ENCODE results near the gene TFAM.
A peak's percentile ranks its signal among the peaks of the same experiment; 100 is the strongest.
"Not testable (repeated sequence)": the region's sequence is repeated elsewhere in the genome, so short reads cannot be mapped to it uniquely, and the experiment has no call there.

TFAM gene

DNA sequence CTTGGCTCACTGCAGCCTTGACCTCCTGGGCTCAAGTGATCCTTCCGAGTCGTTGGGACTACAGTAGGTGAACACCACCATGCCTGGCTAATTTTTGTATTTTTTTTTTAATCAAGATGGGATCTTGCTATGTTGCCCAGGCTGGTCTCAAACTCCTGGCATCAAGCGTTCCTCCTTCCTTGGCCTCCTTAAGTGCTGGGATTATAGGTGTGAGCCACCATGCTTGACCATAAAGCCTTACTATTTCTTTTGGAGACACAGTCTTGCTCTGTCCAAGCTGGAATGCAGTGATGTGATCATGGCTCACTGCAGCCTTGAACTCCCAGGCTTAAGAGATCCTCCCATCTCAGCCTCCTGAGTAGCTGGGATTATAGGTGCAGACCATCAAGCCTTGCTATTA lies 12.6 kb downstream of the TFAM start:
- H3K9me3 Mint-ChIP-seq (ENCODE audit: low read depth), result no peaks in the 10 kb centered on the region
- peaks cover 25% of the 10 kb centered on the region for H3K36me3 Mint-ChIP-seq
- H3K27ac Mint-ChIP-seq, result no peak overlapping the region

DNA sequence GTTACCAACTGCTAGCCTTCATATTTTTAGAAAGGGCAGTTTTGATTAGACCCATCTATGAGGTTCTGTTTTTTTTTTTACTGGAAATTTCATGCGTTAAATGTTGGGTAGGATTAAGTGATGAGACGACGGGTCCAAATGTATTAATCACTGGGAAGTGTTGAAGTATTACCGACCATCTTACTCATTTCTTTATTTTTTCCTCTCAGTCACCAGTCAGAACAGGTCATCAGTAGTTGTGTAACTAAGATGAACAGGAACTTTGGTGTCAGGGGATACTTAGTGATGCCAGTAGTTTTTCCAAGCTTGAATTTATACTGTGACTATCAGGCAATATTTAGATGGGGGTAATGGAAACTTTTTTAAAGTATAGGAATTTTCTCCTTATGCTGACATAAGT lies 14.2 kb downstream of the TFAM start:
- Mint-ChIP-seq H3K27me3 (no peaks in the 10 kb centered on the region), H3K36me3 (peaks cover 24% of the 10 kb centered on the region), H3K27ac (no peak overlapping the region), H3K4me1 (ENCODE audit: low read depth) (peaks cover 2% of the 10 kb centered on the region), H3K4me3 (no peak overlapping the region), H3K9me3 (ENCODE audit: low read depth) (no peaks in the 10 kb centered on the region)

More for the DNA sequence above, 12.6 kb downstream of the TFAM start:
- Mint-ChIP-seq H3K4me1 (ENCODE audit: low read depth) (peaks cover 2% of the 10 kb centered on the region), H3K27me3 (no peaks in the 10 kb centered on the region), H3K4me3 (no peak overlapping the region)

DNA sequence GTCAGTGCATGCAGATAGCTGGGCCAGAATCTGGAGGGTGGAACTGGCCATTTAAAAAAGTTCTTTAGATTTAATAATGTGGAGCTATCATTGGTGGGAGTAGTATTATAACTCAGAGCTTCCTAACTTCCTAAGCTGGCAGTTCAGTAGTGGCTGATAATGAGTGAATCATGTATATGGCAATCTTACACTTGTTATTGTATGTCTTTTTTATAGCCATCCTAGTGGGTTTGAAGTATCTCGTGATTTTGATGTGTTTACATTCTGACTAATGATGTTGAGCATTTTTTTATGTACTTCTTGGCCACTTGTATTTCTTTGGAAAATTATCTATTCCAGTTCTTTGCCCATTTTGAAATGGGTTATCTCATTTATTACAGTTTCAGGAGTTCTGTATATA lies 15.4 kb downstream of the TFAM start:
- Mint-ChIP-seq H3K27ac (no peak overlapping the region), H3K4me1 (ENCODE audit: low read depth) (no peaks in the 10 kb centered on the region), H3K9me3 (ENCODE audit: low read depth) (no peaks in the 10 kb centered on the region), H3K27me3 (no peaks in the 10 kb centered on the region), H3K36me3 (peaks cover 20% of the 10 kb centered on the region), H3K4me3 (no peak overlapping the region)

DNA sequence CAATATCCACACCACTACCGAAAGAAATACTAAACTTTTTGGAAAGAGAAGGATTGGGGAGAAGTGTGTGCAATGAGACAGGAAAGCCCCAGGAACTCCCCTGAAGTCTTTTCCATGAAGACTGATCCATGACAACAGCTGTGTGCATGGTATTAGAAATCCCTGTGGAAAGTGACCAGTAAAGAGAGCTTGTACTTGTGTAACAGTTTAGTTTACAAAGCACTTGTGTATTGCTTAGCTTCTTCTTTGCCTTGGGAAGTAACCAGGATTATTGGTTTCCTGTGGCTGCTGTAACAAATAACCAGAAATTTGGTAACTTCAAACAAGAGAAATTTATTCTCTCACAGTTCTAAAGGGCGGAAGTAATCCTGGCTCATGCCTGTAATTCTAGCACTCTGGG lies 18.8 kb downstream of the TFAM start:
- Mint-ChIP-seq H3K4me3 (no peak overlapping the region), H3K27ac (no peak overlapping the region)

DNA sequence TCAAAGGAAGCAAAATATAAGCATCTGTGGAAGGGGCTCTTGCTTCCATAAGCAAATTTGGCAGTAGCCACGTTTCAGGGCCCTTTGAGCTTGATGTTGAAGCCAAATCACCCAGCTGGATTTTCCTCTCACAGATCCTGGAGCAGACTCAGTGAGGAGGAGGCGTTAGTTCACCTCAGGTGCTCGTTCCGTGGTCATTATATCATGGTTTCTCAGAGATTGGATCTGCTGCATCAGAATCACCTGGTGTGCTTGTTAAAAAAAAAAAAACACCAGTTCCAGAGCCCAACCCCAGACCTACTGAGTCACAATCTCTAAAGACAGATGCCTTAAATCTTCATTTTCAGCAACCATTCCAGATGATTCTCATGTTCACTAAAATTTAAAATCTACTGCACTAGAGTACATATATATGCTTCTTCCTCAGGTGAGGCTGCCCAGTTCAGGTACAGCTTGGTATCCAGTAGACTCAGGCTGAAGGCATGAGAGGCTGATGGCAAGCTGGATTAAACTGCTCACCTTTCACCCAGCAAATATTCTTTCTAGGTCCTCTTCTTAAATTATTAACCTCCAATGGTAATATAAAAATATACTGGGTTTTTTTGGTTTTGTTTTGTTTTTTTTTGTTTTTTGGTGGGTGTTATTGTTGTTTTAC lies 24.9 kb downstream of the TFAM start:
- Mint-ChIP-seq H3K9me3 (ENCODE audit: low read depth) (no peaks in the 10 kb centered on the region), H3K27ac (no peak overlapping the region), H3K27me3 (no peaks in the 10 kb centered on the region), H3K4me3 (no peak overlapping the region), H3K36me3 (no peaks in the 10 kb centered on the region), H3K4me1 (ENCODE audit: low read depth) (no peaks in the 10 kb centered on the region)

More for the DNA sequence above, 18.8 kb downstream of the TFAM start:
- Mint-ChIP-seq H3K4me1 (ENCODE audit: low read depth) (no peaks in the 10 kb centered on the region), H3K27me3 (no peaks in the 10 kb centered on the region), H3K36me3 (peaks cover 11% of the 10 kb centered on the region), H3K9me3 (ENCODE audit: low read depth) (no peaks in the 10 kb centered on the region)

DNA sequence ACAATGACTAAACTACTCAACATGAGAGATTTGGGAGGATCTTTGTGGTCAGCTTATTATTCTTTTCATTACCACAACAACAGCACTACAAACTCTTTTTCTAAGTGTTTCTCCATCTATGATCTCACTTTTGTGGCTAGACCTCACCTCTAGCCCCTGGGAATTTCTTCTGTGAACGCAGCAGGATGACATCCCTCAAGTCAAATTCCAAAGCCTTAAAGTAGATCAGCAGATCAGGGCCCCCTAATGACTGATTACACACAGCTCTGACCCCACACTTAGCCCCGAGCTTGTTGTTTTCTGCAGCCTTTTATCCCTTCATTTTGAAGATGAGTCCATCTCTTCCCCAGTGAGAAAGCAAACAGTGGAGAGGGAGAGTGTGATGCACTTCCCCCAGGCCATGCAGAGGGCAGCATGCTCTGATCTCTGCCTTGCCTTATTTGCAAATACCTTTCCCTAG lies 27.3 kb downstream of the TFAM start:
- no peaks in the 10 kb centered on the region for H3K4me1 Mint-ChIP-seq (ENCODE audit: low read depth)
- no peak overlapping the region for H3K27ac Mint-ChIP-seq
- no peaks in the 10 kb centered on the region for H3K36me3 Mint-ChIP-seq
- peaks cover 8% of the 10 kb centered on the region for H3K27me3 Mint-ChIP-seq
- no peak overlapping the region for H3K4me3 Mint-ChIP-seq
- no peaks in the 10 kb centered on the region for H3K9me3 Mint-ChIP-seq (ENCODE audit: low read depth)

DNA sequence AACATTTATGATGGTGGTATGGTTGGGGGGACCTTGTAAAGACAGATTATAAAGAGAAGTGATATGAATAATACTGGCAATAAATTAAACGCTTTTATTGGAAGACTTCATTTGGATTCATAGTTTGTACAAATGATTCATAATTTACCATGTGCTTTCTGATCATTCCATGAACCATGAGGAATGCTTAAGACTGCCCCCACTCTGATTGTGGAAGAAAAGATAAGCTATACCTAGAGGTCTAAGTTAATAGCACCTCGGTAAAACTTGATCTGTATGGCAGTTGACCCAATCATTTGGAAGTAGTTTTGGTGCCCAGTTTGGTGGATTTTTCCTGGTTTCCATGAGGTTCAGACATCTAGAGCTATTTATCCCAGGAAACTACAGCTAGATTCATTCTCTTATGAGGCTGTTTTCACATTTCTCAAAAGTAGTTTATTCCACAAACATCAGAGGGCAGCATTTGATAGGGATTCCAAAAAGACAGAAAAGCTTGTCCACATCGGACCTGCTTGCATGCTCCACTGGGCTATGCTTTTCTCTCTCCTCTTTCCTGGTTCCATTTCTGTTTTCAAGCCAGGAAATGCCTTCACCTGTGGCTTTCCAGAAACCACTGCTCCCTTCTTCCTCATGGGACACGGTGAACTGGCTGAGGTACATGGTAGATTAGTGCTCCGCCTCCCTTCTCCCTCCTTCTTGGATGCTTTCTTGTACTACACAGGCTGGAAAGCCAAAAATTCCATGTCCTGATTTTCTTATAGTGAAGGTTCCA lies 29.2 kb downstream of the TFAM start:
- no peaks in the 10 kb centered on the region for H3K4me1 Mint-ChIP-seq (ENCODE audit: low read depth)
- no peak overlapping the region for H3K27ac Mint-ChIP-seq
- no peaks in the 10 kb centered on the region for H3K36me3 Mint-ChIP-seq
- H3K4me3 Mint-ChIP-seq, result no peak overlapping the region
- H3K27me3 Mint-ChIP-seq, result peaks cover 8% of the 10 kb centered on the region
- no peaks in the 10 kb centered on the region for H3K9me3 Mint-ChIP-seq (ENCODE audit: low read depth)

DNA sequence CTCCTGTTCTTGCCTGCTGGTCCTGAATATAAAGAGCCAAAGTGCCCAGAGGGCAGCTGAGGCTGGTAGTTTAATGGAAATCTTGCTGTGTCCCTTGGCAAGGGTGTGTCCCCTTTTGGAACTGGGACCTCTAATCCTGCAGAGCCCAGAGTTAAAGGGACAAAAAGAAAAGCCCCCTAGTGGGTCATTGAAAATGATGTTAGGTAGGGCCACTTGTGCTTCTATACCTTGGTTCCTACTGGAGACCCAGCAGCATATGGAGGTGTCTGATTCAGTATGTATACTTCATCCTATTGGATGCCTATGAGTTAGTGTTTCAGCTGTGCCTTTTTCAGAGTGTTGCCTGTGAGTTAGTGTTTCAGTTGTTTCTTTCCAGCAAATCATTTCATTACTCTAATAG lies 30.5 kb downstream of the TFAM start:
- H3K4me1 Mint-ChIP-seq (ENCODE audit: low read depth), result no peaks in the 10 kb centered on the region

DNA sequence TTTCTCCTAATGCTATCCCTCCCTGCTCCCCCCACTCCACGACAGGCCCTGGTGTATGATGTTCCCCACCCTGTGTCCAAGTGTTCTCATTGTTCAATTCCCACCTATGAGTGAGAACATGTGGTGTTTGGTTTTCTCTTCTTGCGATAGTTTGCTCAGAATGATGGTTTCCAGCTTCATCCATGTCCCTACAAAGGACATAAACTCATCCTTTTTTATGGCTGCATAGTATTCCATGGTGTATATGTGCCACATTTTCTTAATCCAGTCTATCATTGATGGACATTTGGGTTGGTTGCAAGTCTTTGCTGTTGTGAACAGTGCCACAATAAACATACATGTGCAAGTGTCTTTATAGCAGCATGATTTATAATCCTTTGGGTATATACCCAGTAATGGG lies 32.7 kb downstream of the TFAM start:
- H3K4me3 Mint-ChIP-seq; H3K9me3 Mint-ChIP-seq (ENCODE audit: low read depth); H3K4me1 Mint-ChIP-seq (ENCODE audit: low read depth); H3K36me3 Mint-ChIP-seq; H3K27me3 Mint-ChIP-seq; H3K27ac Mint-ChIP-seq: not testable (repeated sequence)

More for the DNA sequence above, 30.5 kb downstream of the TFAM start:
- Mint-ChIP-seq H3K36me3 (no peaks in the 10 kb centered on the region), H3K27me3 (peaks cover 8% of the 10 kb centered on the region), H3K27ac (no peak overlapping the region), H3K4me3 (no peak overlapping the region), H3K9me3 (ENCODE audit: low read depth) (peaks cover 4% of the 10 kb centered on the region)

DNA sequence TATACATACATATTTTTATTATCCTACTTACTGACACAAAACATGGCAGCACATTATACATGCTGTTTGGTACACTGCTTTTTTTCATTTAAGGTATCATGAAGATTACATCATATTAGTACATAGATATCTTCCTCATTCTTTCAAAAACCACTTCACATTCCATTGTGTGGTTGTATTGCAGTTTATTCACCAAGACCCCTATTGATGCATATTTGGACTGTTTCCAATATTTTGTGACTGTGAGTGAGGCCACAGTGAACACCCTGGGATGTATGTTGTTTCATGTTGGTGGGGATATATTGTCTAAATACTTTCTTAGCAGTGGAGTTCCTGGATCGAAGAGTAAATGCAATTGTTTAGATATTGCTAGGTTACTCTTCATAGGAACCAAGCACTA lies 39.0 kb downstream of the TFAM start:
- no peaks in the 10 kb centered on the region for H3K4me1 Mint-ChIP-seq (ENCODE audit: low read depth)
- no peak overlapping the region for H3K27ac Mint-ChIP-seq
- H3K9me3 Mint-ChIP-seq (ENCODE audit: low read depth), result peaks cover 17% of the 10 kb centered on the region
- H3K36me3 Mint-ChIP-seq, result peaks cover 8% of the 10 kb centered on the region
- peaks cover 5% of the 10 kb centered on the region for H3K27me3 Mint-ChIP-seq
- no peak overlapping the region for H3K4me3 Mint-ChIP-seq

DNA sequence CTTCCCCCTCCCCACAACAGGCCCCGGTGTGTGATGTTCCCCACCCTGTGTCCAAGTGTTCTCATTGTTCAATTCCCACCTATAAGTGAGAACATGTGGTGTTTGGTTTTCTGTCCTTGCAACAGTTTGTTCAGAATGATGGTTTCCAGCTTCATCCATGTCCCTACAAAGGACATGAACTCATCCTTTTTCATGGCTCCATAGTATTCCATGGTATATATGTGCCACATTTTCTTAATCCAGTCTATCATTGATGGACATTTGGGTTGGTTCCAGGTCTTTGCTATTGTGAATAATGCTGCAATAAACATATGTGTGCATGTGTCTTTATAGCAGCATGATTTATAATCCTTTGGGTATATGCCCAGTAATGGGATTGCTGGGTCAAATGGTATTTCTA lies 43.2 kb downstream of the TFAM start:
- H3K4me1 Mint-ChIP-seq (ENCODE audit: low read depth); H3K36me3 Mint-ChIP-seq; H3K27ac Mint-ChIP-seq; H3K4me3 Mint-ChIP-seq: not testable (repeated sequence)
- Mint-ChIP-seq H3K9me3 (ENCODE audit: low read depth) (peaks cover 11% of the 10 kb centered on the region), H3K27me3 (peaks cover 11% of the 10 kb centered on the region)

DNA sequence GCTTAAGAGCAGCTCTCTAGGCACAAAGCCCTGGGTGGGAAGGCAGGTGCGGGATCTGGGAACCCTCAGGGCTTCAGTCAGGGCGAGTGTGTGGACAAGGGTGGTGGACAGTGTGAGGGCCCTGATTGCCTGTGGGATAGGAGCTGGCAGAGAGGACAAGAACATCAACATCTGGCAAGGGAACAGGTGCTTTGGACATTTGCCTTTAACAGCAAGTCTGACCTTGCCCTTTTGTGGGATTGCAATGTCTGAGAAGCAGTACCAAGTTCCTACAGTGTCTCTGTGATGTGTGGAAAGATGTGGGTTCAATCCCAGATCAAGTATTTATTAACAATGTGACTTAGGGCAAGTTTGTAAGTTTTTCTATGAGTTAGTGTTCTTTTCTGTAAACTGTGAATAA lies 46.7 kb downstream of the TFAM start:
- H3K4me1 Mint-ChIP-seq (ENCODE audit: low read depth), result peaks cover 19% of the 10 kb centered on the region
- no peaks in the 10 kb centered on the region for H3K36me3 Mint-ChIP-seq
- H3K4me3 Mint-ChIP-seq, result no peak overlapping the region
- H3K9me3 Mint-ChIP-seq (ENCODE audit: low read depth), result peaks cover 4% of the 10 kb centered on the region
- H3K27me3 Mint-ChIP-seq, result peaks cover 7% of the 10 kb centered on the region
- no peak overlapping the region for H3K27ac Mint-ChIP-seq

DNA sequence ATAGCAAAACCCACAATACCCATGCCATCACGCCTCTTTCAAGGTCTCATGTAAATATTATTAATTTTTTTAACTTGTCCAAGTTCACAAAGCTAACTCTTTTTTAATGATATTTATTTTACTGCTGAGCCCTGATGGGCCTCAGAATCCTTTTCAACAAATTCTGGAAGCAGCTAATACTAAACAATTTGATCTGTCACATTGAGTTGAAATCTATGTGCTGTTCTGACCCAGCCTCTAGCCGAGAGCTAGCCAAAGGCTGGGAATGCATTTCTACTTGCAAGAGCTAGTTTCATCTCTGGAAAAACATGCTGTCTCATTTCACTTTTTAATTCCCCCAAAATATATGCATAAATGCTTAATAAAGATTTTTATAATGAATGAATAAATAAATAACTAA lies 47.9 kb downstream of the TFAM start:
- H3K4me1 Mint-ChIP-seq (ENCODE audit: low read depth), result peaks cover 20% of the 10 kb centered on the region
- H3K36me3 Mint-ChIP-seq, result no peaks in the 10 kb centered on the region
- no peaks in the 10 kb centered on the region for H3K9me3 Mint-ChIP-seq (ENCODE audit: low read depth)
- H3K27me3 Mint-ChIP-seq, result peaks cover 7% of the 10 kb centered on the region
- no peak overlapping the region for H3K27ac Mint-ChIP-seq
- H3K4me3 Mint-ChIP-seq, result no peak overlapping the region

DNA sequence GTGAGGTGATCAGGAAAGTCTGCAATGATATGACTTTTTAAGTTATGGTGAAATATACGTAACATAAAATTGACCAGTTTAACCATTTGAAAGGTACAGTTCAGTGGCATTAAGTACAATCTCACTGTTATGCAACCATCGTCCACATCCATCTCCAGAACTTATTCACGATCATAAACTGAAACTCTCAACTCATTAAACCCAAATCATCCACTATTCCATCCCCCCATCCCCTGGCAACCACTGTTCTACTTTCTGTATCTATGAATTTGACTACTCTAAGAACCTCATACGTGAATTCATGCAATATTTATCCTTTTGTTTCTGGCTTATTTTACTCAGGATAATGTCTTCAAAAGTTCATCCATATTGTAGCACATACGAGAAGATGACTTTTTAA lies 48.4 kb downstream of the TFAM start:
- no peaks in the 10 kb centered on the region for H3K9me3 Mint-ChIP-seq (ENCODE audit: low read depth)
- peaks cover 20% of the 10 kb centered on the region for H3K4me1 Mint-ChIP-seq (ENCODE audit: low read depth)
- H3K4me3 Mint-ChIP-seq, result no peak overlapping the region
- no peak overlapping the region for H3K27ac Mint-ChIP-seq
- no peaks in the 10 kb centered on the region for H3K36me3 Mint-ChIP-seq
- H3K27me3 Mint-ChIP-seq, result peaks cover 7% of the 10 kb centered on the region

DNA sequence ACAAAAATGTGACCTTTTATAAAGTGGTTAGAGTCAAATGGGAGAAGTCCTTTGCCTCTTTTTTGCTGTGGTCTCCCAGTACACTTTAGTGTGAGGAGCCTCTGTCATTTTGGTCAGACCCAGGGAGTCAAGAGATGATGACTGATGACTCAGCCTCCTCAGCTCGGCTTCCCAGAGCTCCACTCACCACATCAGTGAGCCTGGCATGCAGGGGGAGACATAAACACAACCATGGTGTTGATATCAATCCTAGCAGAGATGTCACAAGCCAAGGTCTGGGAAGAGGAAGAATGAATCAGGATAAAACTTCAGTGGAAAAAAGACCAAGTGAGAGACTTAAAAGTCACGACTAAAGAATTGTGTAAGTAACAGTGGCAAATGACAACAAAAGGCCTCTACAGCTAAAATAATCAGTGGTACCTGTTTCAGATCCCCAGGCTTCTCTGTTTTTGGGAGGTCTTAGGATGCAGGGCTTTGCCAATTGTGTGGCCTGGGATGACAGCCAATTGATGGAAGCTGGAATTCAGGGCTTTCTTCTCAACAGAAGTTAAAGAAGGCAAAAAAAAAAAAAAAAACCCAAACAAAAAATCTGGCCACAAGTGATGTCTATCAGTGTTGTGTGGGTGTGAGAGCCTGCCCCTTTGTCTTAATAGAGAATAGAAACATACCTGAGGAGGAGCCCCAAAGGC lies 50.2 kb downstream of the TFAM start:
- Mint-ChIP-seq H3K4me3 (peak overlapping the region; percentile 51), H3K27ac (no peak overlapping the region), H3K36me3 (peaks cover 2% of the 10 kb centered on the region), H3K4me1 (ENCODE audit: low read depth) (peaks cover 20% of the 10 kb centered on the region), H3K9me3 (ENCODE audit: low read depth) (peaks cover 5% of the 10 kb centered on the region), H3K27me3 (peaks cover 7% of the 10 kb centered on the region)

Measured in activated naive CD8-positive, alpha-beta T cell (primary cell).